Right renal cortex interstitium (tissue), 3 donors: Measurements from ENCODE around the gene PTPRD. TPM values are rescaled to one million over a fixed set of nuclear protein-coding genes. Genes with fewer than 3 reads are reported as not detected.
"Not testable (repeated sequence)": the region's sequence is repeated elsewhere in the genome, so short reads cannot be mapped to it uniquely, and the experiment has no call there.

ENCODE experiments used
- DNase-seq, 3 donors: peaks; one replicate each; pipeline ENCODE4 v3.0.0-alpha.2; 2013; ENCODE audit warnings: low read depth in 3 of 3, low spot score in 2 of 3
- polyA plus RNA-seq, 3 donors: library from polyadenylated mRNA; unstranded; fragments of 120-200 nt; gene quantifications; one replicate each; pipeline ENCODE4 v1.2.1, GENCODE V29; 2013; ENCODE audit not compliant: insufficient read length in 3 of 3

The PTPRD gene
- polyA plus RNA-seq, 3 donors = 92.4 to 109 (median 101) TPM

DNA sequence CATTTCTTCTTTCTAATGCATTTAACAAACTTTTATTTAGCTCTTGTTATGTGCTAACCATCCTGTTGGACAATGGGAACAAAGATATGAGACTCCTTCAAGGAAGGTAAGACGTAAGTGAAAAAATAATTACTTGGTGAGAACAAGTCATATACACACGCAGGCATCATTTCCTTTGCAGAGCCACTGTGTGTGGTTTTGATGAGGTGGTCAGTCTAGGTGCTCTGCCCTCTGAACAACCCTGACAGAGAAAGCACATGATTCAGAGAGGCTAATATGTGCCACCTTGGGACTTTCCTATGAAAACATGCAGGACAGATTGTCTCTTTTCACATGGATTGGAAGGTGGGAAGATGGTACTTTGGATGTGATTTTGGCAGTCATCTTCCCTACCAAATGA, 1650.7 kb downstream of the PTPRD start:
- DNase-seq = no peak

GRCh38 chr9:8961186-8961851, 1651.5 kb downstream of the PTPRD start:
- no peak for DNase-seq

DNA sequence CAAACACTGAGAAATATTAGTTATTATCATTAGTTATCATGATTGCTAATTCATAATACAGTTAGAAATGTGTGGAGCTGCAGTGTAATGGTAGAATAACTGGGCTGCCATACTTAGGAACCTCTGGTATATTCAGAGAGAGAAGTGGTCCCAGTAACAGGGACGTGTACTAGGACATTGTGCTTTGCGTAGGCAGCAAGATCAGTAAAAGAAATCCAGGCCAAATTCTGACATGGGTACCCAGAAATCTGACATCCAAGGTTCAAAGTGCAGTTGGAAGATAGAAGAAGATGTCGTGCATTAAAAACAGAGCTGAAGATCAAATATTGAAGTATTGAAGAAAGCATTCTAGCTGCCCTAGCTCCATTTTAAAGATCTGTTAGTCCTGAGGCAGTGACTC, 1652.5 kb downstream of the PTPRD start:
- no peak for DNase-seq

- no peak for DNase-seq
Measured at GRCh38 chr9:8958358-8958757, 1654.4 kb downstream of the PTPRD start.

DNA sequence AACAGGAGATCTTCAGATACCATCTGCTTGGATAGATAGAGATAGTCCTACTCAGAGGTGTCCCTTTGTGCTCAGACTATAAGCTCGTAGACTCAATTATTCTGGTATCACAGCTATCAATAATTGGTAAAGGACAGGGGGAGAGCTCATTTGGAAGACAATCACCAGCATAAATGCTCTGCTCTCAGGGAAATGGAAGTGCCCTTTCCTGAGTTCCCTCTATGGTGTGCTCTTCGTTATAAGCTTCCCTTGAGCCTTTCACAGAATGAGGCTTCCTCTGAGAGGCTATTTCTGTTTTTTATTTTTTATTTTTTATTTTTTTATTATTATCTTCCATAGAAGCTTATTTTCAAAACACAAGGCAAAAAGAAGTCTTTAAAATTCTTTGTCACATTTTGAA, 1657.5 kb downstream of the PTPRD start:
- no peak for DNase-seq

- DNase-seq = no peak
Measured at GRCh38 chr9:8946461-8946860, 1666.3 kb downstream of the PTPRD start.

DNA sequence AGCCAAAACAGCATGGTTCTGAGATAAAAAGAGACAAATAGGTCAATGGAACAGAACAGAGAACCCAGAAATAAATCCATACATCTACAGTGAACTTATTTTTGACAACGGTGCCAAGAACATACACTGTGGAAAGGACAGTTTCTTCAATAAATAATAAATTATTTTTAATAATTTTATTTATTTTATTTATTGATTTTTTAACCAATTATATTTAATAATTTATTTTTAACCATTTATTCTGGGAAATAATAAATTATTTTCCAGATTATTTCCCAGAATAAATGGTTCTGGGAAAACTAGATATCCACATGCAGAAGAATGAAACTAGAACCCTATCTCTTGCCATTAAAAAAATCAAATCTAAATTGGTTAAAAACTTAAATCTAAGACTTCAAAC, 1669.4 kb downstream of the PTPRD start:
- no peak for DNase-seq

DNA sequence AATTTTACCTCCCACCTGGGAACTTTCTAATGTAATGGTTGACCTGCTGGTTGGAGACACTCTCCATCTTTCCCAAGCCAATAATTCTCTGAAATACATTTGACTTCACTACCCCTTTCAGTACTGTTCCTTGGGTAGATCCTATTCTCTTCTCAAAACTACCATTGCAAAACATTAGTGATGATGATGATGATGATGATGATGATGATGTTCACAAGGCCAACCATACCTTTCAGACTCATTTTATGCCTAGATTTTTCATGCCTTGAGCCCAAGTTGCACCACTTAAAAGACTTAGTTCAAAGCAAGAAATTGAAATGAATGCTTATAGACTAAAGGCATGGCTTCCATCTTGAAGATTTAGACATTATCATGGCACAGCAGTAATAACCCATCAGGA, 1672.2 kb downstream of the PTPRD start:
- no peak for DNase-seq

GRCh38 chr9:8926461-8926860, 1686.3 kb downstream of the PTPRD start:
- no peak for DNase-seq

DNA sequence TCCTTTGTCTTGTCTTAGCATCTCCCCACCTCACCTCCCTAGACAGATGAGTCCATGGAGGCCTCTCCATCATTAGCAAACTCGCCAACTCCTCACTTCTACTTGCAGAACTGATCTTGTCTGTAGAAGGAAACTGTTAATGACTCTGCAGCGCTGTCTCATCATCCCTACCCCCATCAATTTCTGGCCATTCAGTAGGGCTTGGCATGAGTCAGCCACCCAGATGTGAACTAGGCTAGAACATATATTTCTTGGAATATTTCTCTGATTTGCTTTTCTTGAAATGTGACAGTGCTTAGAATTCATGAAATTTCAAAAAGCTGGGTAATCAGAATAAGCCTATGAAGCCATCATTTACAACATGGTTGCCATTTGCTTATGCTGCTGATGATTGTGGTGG, 1688.2 kb downstream of the PTPRD start:
- no peak for DNase-seq

DNA sequence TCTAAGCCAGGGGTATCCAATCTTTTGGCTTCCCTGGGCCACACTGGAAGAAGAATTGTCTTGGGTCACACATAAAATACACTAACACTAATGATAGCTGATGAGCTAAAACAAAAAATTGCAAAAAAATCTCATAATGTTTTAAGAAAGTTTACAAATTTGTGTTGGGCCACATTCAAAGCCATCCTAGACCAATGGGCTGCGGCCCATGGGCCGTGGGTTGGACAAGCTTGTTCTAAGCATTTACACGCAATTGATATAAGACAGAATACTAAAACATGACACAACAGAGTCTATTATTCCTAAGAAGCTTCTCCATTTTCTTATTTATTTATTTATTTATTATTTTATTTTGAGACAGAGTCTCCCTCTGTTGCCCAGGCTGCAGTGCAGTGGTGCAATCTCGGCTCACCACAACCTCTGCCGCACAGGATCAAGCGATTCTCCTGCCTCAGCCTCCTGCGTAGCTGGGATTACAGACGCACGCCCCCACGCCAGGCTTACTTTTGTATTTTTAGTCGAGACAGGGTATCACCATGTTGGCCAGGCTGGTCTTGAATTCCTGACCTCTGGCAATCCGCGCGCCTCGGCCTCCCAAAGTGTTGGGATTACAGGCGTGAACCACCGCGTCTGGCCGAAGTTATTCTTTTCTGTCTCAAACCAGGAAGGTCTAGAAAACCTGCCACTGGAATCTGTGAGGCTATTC, 1692.2 kb downstream of the PTPRD start:
- DNase-seq = not testable (repeated sequence)

DNA sequence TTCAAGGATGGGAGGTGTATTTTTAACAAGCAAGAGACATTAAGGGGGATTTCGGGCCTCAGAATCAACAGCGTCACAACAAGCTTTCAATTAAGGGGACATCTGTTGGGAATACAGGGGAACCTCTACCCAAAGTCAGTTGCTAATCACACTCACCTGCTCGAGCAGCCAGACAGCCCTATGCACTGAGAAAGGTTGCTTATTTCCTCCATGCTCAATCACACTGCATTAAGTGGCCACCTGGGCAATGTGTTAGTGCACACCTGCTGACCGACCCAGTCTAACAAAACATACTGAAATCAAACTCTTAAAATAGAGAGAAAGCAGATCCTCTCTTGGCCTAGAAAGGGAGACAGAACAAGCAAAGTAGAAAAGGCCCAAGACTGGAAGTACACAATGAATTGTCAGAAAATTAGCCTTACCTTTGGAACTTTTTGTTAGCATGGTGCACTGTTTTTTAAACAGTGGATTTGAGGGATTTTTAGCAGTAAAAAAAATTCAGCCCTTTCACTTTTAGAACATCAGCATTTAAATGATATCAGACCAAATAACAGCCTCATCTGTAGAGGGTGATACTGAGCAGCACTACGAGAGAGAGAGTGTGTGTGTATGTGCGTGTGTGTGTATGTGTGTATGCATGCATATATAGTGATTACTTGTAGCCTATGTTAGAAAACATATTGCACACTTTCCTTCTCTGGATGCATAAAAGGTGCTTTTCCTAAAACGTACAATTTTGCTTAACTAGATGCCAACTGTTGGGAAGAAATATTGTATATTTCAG, 1694.7 kb downstream of the PTPRD start:
- DNase-seq = no peak

- DNase-seq = no peak
Measured at GRCh38 chr9:8916771-8917170, 1696.0 kb downstream of the PTPRD start.

GRCh38 chr9:8907868-8908267, 1704.9 kb downstream of the PTPRD start:
- no peak for DNase-seq

GRCh38 chr9:8905731-8906130, 1707.1 kb downstream of the PTPRD start:
- DNase-seq = no peak

- no peak for DNase-seq
Measured at GRCh38 chr9:8904771-8905515, 1707.9 kb downstream of the PTPRD start.

- no peak for DNase-seq
Measured at GRCh38 chr9:8903077-8903476, 1709.7 kb downstream of the PTPRD start.

DNA sequence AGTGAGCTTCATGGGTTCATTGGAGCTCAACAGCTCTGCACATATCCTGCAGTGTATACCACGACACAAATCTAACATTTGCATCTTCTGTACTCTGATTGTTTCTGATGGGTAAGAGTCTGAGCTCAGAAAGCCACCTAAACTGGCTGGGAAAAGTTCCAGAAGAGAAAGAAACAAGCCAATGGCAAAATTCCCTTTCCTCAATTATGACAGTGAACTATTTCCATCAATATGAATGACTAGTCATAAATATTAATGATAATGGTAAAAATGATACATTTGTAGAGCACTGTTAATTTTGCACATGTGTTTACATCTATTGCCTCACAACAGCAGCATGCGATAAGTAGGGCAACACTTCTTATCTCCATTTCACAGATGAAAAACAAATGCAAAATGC, 1711.7 kb downstream of the PTPRD start:
- no peak for DNase-seq

GRCh38 chr9:8899511-8899910, 1713.3 kb downstream of the PTPRD start:
- no peak for DNase-seq

DNA sequence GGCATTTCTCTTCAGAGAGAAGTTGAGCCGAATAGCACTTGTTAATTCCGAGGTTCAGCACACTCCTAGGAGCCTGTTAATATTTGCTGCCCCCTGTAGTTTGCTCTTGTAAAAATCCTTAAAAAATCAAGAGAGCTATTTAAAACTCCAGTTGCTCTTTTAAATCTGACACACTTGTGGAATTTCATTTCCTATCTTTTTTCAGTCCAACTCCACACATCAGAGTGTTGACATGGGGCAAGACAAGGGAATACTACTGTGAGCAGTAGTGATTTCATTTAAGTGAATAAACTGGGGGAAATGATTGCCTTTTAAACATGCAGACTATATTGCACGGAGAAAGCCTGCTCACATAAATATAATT, 1717.0 kb downstream of the PTPRD start:
- DNase-seq = peak; percentile 36 to 43 (median 37)
